Endodermal cell (in vitro differentiated cells): ENCODE data around the gene PPP2R3C. TPM values are rescaled to one million over a fixed set of nuclear protein-coding genes. Genes with fewer than 3 reads are reported as not detected.

Experiments used
- DNase-seq: peaks from one replicate; pipeline ENCODE4 v3.0.0-alpha.2; 2017
- H3K27ac ChIP-seq: 2 replicates; pipeline ENCODE4 v1.5.1; 2013; ENCODE audit warnings: mild to moderate bottlenecking, low read depth, low read length, moderate library complexity
- H3K27me3 ChIP-seq: 2 replicates; pipeline ENCODE4 v1.6.1; 2013; ENCODE audit warnings: mild to moderate bottlenecking, low read length, moderate library complexity; ENCODE audit not compliant: insufficient read depth, control insufficient read depth, poor library complexity, severe bottlenecking
- H3K36me3 ChIP-seq: 2 replicates; pipeline ENCODE4 v1.7.0; 2013; ENCODE audit warnings: mild to moderate bottlenecking, low read length, moderate library complexity; ENCODE audit not compliant: control insufficient read depth, insufficient read depth
- H3K4me1 ChIP-seq: one replicate; pipeline ENCODE4 v1.7.0; 2013; ENCODE audit warnings: low read length; ENCODE audit not compliant: control insufficient read depth, insufficient read depth
- H3K4me3 ChIP-seq: 2 replicates; pipeline ENCODE4 v1.5.1; 2013; ENCODE audit warnings: mild to moderate bottlenecking, low read length, moderate library complexity
- H3K9ac ChIP-seq: 2 replicates; pipeline ENCODE4 v1.6.1; 2013; ENCODE audit warnings: mild to moderate bottlenecking, low read length, moderate library complexity; ENCODE audit not compliant: poor library complexity, severe bottlenecking; ENCODE audit errors: extremely low read depth
- H3K9me3 ChIP-seq: 2 replicates; pipeline ENCODE4 v1.6.1; 2013; ENCODE audit warnings: mild to moderate bottlenecking, low read length, moderate library complexity; ENCODE audit not compliant: control insufficient read depth
- H3K27ac Mint-ChIP-seq: 2 replicates; pipeline ENCODE4 v1.8.0; 2020; ENCODE audit warnings: mixed read lengths
- H3K27me3 Mint-ChIP-seq: 2 replicates; pipeline ENCODE4 v1.8.0; 2021; ENCODE audit warnings: mild to moderate bottlenecking, mixed read lengths; ENCODE audit not compliant: insufficient read depth
- H3K36me3 Mint-ChIP-seq: 2 replicates; pipeline ENCODE4 v1.8.0; 2020; ENCODE audit warnings: low read depth, mixed read lengths
- H3K4me1 Mint-ChIP-seq: 2 replicates; pipeline ENCODE4 v1.8.0; 2020; ENCODE audit warnings: mixed read lengths
- H3K4me3 Mint-ChIP-seq: 2 replicates; pipeline ENCODE4 v1.8.0; 2020; ENCODE audit warnings: mild to moderate bottlenecking, moderate library complexity, mixed read lengths
- H3K9me3 Mint-ChIP-seq: 2 replicates; pipeline ENCODE4 v1.8.0; 2020; ENCODE audit warnings: mild to moderate bottlenecking, mixed read lengths
- CTCF ChIP-seq: fragments of 200-600 bp; sonication (generic); conservative IDR thresholded peaks from 2 replicates; pipeline ENCODE4 v1.5.0; 2021; ENCODE audit warnings: antibody characterized with exemption, mild to moderate bottlenecking
- WGBS, 2 experiments: methylation state at CpG; one replicate each; pipeline versions ENCODE4 v1.1.5 to v1.1.7; 2013; ENCODE audit warnings: missing lambda C conversion rate in 2 of 2, mixed read lengths in 1 of 2; ENCODE audit not compliant: insufficient coverage in 1 of 2, insufficient read length in 1 of 2; 5-methylcytosine and 5-hydroxymethylcytosine counted together
- total RNA-seq, 2 donors: library from RNA; stranded (reverse); fragmentation: NEBNext Ultra II Directional in 1 of 2; extraction: Animal tissue kit (Norgen Biotek cat#: 25700) in 1 of 2; gene quantifications; 2 replicates in 1 of 2; 3 replicates in 1 of 2; pipeline ENCODE4 v1.2.1, GENCODE V29; 2021

PPP2R3C gene
- total RNA-seq, 2 donors from 2014 or later = 18.6 to 36.8 TPM

GRCh38 chr14:35117112-35117511 lies 4.7 kb downstream of the PPP2R3C start:
- H3K36me3 ChIP-seq = peaks cover 21% of the 10 kb centered on the region
- no peak overlapping the region for H3K4me3 ChIP-seq
- DNase-seq = no peak
- no peak for TF ChIP-seq CTCF
- H3K9me3 Mint-ChIP-seq = peaks cover 5% of the 10 kb centered on the region
- no peaks in the 10 kb centered on the region for H3K27me3 Mint-ChIP-seq
- peaks cover 52% of the 10 kb centered on the region for H3K36me3 Mint-ChIP-seq
- no peak overlapping the region for H3K4me3 Mint-ChIP-seq
- no peak overlapping the region for H3K27ac Mint-ChIP-seq
- H3K9ac ChIP-seq = no peak overlapping the region
- H3K4me1 Mint-ChIP-seq = peaks cover 24% of the 10 kb centered on the region
- peaks cover 3% of the 10 kb centered on the region for H3K9me3 ChIP-seq
- WGBS, 2 experiments = 95% methylated on average over 2 of the region's 2 CpGs; no CpG with 5 or more reads in 1 of the 2 experiments
- H3K27ac ChIP-seq = no peak overlapping the region
- no peaks in the 10 kb centered on the region for H3K27me3 ChIP-seq
- H3K4me1 ChIP-seq = no peaks in the 10 kb centered on the region

- peaks cover 12% of the 10 kb centered on the region for H3K9me3 ChIP-seq
- no peak overlapping the region for H3K27ac ChIP-seq
- DNase-seq = no peak
- Mint-ChIP-seq H3K36me3 (peaks cover 61% of the 10 kb centered on the region), H3K4me1 (peaks cover 24% of the 10 kb centered on the region), H3K9me3 (peaks cover 14% of the 10 kb centered on the region), H3K4me3 (no peak overlapping the region), H3K27ac (no peak overlapping the region), H3K27me3 (no peaks in the 10 kb centered on the region)
- H3K9ac ChIP-seq = no peak overlapping the region
- WGBS, 2 experiments = 100% methylated on average over 4 of the region's 4 CpGs
- peaks cover 29% of the 10 kb centered on the region for H3K36me3 ChIP-seq
- H3K27me3 ChIP-seq = no peaks in the 10 kb centered on the region
- no peaks in the 10 kb centered on the region for H3K4me1 ChIP-seq
- TF ChIP-seq CTCF = no peak
- no peak overlapping the region for H3K4me3 ChIP-seq
Measured at GRCh38 chr14:35116242-35116641, 5.5 kb downstream of the PPP2R3C start.

DNA sequence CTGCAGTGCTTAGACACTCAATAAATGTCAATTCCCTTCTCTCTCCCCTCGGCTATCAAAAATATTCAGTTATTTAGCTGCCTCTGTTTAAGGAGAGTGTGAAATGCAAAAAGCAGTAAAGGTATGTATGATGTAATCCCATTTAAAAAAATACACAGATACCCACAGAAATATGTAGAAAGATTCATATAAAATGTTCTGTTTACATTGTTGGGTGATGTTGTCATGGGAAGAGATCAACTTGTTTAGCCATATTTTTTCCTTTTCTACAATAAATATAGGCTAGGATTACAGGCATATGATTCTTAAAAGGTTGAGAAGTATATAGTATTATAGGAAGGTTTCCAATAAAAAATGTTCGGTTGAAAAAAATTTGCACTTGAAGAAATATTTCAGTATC lies 7.8 kb downstream of the PPP2R3C start:
- DNase-seq = no peak
- TF ChIP-seq CTCF = no peak
- peak overlapping the region; percentile 41 for H3K4me3 ChIP-seq
- no peak overlapping the region for H3K4me3 Mint-ChIP-seq
- H3K27ac ChIP-seq = no peak overlapping the region
- H3K9me3 Mint-ChIP-seq = peaks cover 19% of the 10 kb centered on the region
- no peaks in the 10 kb centered on the region for H3K27me3 ChIP-seq
- H3K27me3 Mint-ChIP-seq = no peaks in the 10 kb centered on the region
- H3K27ac Mint-ChIP-seq = peak overlapping the region; percentile 73
- peaks cover 14% of the 10 kb centered on the region for H3K9me3 ChIP-seq
- H3K4me1 ChIP-seq = no peaks in the 10 kb centered on the region
- H3K9ac ChIP-seq = peak overlapping the region; percentile 63
- peaks cover 19% of the 10 kb centered on the region for H3K4me1 Mint-ChIP-seq
- peaks cover 43% of the 10 kb centered on the region for H3K36me3 ChIP-seq
- WGBS, 2 experiments = 100% methylated on average over 1 of the region's 2 CpGs; no CpG with 5 or more reads in 1 of the 2 experiments
- peaks cover 69% of the 10 kb centered on the region for H3K36me3 Mint-ChIP-seq
